HG03354 (cell line): ENCODE measurements around the gene PDE1A.
"Not testable (repeated sequence)": the region's sequence is repeated elsewhere in the genome, so short reads cannot be mapped to it uniquely, and the experiment has no call there.

Experiments
- ATAC-seq: cut with Tn5 transposase; IDR thresholded peaks from one replicate; pipeline ENCODE4 v1.9.1; 2021; ENCODE audit warnings: mild to moderate bottlenecking; ENCODE audit not compliant: unreplicated experiment, poor library complexity, severe bottlenecking

The PDE1A gene

DNA sequence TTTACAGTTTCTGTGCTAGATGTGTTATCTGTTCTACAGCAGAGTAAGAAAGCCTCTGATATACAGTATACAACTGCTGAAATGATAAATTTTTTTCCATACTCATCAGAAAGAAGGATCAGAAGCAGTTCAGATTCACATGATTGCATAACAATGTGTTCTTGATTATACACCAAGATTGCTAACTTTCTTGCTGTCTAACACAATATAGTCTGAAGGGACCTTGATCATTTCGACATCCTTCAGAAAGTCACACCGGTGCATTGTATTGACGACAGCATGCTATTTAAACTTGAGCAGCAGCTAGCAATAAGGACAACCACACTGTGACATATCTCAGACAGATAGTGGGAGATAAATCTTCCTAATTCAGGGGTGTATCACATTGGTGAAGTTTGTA lies 127.2 kb downstream of the PDE1A start:
- no peak for ATAC-seq

DNA sequence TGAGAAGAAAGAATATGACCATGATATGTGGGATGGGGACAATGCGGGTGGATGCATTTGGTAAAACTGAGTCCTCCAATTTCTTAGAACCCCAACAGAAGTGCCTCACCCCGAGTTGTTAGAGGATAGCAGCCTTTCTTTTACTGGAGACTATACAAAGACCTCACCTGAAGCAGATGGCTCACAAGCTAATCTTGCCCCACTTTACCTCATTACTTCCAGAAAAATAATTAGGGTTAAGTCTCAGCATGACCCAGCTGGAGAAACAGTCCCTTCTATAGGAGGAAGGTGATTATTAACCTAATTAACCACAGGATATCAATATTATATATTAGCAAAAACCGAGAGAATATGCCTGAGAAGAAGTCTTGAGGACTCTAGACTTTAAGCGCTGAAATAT lies 128.4 kb downstream of the PDE1A start:
- ATAC-seq, result no peak

DNA sequence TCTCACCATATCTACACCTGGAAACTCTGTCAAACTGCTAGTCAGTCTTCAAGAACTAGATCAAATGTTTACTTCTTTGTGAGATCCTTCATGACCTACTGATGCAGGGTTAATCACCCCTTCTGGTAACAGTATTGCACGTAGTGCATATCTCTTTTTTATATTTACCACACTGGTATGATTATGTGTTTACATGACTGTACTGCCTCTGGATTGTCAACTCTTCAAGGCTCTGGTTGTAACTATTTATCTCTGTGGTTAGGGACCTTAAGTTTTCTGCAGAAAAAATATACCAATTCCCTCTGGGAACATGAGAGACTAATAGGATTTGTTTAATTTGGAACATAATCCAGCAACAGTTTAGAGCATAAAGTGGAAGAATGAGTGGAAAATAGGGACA lies 135.5 kb downstream of the PDE1A start:
- no peak for ATAC-seq

DNA sequence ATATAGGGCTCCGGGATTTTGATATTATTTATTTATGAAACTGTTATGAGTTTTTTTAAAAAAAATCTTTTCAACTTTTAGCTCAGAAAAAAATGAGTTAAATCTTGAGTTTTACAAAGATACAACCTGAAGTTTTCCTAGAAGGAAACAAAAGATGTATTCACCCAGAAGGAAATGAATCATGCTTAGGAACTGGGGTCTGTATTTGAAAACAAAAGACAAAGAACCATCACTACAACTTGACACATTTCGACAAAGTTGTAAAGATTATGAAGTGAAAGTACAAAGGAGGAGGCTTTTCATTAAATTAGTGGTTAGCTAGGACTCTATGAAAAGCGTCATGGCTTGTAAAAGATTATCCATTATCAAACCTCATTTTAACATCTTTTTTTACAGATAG lies 143.3 kb downstream of the PDE1A start:
- ATAC-seq, result no peak

DNA sequence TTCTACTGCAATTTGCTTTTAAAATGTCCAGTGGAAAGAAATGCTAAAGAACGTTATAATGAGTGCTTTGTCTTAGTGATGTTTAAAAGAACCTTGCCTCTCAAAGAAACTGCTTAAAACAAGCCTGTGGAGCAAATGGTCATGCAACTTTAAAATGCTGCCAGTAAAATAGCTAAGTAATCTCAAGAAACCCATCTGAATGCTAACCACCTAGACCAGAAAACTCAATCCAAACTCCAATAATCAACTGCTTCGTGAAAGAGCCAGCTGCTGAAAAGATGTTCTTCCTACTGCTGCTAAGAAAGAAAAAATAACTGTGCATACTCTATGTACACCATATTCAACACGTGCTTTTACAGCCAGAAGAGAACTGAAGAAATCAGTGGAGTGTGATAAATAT lies 145.6 kb downstream of the PDE1A start:
- no peak for ATAC-seq

DNA sequence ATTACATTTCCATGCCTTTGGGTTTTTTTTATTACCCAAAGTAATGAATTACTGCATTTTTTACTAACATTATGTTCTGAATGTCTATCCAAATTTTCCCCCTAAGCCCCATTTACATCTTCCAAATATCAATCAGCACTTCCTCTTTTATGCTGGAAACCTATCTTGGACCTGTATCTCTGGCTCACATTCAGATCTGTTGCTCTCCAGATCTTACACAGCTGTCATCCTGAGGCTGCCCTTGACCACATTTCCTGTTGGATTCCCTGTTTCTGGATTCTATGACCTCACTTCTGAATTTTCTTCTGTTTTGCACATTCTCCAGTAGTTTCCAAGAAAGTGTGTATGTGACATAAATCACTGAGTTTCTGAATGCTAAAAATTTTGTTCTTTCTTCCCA lies 146.7 kb downstream of the PDE1A start:
- no peak for ATAC-seq

DNA sequence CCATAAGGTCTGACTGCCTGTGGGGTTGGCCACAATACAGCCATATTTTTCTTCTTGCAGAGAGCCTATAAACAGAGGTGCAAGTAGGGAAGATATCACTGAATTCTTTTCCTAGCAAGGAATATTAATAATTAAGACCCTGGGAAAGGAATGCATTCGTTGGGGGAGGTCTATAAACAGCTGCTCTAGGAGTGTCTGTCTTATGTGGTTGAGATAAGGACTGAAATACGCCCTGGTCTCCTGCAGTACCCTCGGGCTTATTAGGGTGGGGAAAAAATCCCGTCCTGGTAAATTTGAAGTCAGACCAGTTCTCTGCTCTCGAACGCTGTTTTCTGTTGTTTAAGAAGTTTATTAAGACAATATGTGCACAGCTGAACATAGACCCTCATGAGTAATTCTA lies 150.2 kb downstream of the PDE1A start:
- ATAC-seq, result not testable (repeated sequence)

DNA sequence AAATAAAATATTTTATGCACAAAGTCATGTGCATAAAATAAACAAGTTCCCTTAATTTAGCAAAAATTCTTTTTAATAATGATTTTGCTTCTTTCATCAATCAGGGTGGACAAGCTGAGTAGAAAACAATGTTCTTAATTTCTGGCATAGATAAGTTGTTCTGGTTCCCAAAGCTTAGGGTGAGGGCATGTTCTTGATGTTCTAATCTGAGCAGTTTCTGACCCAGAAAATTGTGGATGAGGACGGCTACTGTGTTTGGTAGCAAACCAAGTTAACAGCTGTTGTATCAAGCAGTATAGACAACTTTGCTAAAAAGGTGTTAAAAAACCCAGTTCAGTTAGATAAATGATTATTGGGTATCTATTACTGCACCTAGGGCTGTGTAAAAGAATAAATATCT lies 158.9 kb downstream of the PDE1A start:
- ATAC-seq, result no peak

DNA sequence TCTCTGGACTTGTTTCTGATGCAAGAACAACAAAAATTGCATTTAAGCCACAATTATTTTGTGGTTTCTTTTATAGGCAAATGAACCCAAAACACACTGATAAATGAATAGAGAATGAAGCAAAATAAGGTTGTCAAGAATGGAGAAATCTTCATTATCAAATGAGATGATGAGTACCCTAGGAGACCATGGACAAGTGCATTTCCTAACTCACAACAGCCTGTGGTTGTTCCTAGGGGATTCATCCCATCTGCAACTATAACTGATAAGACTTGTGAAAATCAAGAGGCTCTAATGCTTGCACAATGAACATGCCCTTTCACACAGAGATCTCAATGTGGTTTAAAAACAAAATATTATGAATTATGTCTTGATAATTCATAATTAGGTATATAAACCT lies 159.9 kb downstream of the PDE1A start:
- ATAC-seq, result no peak

DNA sequence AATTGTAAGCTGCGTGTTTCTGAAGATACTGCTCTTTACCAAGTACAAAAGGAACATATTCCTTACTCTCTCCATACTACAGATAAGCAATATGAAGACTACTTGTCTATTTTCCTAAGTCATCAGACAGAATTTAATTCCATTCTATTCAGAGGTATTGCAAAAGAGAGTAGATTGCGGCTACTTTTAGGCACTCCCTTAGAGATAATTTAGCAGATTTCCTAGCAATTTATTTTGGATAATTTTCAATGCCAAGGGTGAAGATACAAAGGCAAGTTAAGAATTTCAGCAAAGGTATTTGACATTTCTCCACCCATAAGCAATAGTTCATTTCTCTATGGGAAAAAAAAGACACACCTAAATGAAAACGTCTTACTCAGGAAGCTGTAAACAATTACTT lies 161.1 kb downstream of the PDE1A start:
- ATAC-seq, result no peak

DNA sequence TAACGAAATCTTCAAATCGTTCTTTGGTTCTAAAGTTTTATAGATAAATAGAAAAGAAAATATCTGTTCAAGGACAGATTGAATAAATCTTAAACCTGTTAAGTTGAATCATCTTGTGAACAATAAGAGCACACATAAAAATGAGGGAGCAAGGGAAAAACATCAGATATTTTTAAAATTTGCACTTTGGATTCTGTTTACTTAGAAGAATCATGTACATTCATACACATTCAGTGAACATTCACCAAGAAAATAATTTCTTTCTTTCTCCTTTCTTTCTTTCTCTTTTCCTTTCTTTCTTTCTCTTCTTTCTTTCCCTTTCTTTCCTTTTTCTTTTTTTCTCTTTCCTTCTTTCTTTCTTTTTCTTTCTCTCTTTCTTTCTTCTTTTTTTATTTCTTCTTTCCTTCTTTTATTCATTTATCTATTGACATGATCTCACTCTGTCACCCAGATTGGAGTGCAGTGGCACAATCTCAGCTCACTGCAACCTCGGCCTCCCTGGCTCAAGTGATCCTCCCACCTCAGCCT lies 164.9 kb downstream of the PDE1A start:
- no peak for ATAC-seq

DNA sequence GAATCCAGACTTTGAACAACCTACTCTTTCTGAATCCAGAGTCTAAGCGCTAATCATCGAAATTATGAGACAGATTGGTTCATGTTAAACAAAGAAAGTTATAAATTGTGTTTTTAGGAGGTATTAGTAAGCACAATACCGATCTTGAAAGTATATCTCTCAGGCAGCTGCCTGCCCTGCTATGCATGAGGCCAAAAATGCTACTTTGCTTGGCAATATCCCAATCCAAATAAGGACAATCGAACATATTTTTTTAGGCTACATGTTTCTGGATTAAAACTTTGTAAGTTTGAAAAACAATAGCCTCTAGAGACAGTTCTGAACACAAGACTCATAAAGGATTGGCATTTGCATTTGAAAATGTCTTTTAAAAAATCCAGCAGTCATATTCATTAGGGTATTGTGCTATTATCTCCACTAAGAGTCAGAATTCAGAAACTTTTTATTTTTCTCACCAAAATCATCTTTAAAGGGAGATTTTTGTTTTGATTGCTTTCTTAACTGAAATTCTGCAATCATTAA lies 167.1 kb downstream of the PDE1A start:
- no peak for ATAC-seq

DNA sequence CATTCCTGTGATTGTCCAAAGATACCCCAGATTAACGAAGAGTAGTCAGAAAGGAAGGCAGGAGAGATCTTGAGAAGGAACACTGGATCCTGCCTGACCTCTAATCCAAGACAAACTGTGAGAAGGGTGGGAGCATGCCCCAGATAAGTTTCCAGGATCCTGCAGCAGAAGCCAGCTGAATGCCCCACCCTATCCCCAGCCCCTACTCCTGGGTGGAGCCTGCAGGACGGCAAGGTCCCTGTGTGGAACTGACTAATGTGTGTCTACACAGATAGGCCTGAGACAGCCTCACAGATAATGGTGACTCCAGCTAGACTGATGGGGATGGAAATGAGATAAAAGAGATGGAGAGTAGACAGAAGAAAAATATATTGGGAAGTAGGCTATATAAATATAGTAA lies 174.3 kb downstream of the PDE1A start:
- no peak for ATAC-seq

DNA sequence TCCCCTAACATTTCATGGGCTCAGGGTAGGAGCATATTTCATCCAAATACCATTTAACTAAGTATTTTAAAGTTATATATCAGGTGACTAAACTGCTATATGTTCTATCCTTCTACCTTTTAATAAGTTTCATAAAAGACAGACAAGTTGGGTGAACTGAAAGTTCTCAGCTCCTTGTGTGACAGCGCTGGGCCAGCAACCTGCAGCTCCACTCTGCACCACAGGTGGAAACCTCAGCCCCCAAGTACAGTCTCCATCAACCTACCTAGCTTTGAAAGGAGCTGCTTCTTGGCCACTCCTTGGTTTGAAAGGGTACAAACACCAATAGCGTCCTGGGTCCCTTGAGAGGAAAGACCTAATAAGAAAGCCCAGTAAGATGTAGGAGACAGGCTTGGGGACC lies 177.9 kb downstream of the PDE1A start:
- ATAC-seq, result no peak

DNA sequence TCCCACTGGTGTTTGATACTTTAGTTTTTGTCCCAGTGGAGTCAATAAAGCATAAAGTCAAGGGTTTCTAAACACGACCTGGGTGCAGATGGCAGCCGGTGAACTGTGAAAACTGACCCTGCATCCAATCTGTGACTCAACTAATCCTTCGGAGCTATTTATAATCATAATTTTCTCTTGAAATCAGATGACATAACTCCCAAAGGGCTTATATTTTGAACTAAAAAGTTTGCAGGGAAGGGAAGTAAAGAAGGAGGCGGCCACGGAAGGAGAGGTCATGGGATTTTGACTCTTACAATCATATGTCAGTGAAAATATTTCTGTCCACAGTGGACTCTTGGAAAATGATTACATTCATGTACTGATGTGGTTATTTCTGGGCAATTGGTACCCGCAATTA lies 178.5 kb downstream of the PDE1A start:
- ATAC-seq, result no peak

DNA sequence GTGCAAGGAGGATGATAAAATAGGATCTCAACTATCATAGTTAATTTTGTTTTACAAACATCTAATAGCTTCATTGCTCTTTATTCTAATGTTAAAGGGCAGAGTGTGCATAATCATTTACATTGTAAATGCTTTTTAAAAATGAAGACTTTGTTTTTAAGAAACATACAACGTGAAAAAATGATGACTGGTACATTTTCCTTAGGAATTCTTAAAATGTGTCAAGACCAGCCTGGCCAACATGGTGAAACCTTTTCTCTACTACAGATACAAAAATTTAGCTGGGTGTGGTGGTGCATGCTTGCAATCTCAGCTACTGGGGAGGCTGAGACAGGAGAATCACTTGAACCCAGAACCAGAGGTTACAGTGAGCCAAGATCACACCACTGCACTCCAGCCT lies 179.0 kb downstream of the PDE1A start:
- ATAC-seq, result no peak

DNA sequence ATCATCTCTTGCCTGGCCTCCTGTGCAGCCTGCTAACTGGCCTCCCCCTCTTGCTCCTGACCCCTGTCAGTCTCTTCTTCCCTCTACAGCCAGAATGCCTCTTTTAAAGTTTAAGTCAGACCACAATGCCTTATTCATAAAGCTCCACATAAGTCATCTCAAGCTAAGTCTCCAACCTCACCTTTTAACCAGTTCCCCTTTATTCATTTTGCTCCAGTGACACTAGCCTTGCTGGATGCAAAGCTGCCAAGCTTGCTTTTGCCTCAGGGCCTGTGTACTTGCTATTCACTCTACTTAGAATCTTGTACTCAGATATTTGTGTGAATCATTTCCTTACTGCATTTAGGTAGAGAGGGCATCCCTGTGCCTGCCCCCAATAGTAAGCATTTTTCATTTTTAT lies 180.9 kb downstream of the PDE1A start:
- ATAC-seq, result peak; percentile 65

DNA sequence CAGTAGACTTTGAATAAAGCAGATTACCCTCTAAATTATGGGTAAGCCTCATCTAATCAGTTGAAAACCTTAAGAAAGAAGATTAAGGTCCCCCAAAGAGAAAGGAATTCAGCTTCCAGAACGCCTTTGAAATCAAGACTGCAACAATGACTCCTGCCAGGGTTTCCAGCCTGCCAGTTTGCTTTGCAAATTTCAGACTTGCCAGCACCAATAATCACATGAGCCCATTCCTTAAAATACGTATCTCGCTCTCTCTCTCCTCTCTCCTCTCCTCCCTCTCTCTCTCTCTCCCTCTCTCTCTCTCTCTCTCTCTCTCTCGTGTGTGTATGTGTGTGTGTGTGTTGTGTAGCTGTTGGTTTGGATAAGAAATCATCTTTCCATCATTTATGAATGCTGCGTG lies 184.2 kb downstream of the PDE1A start:
- no peak for ATAC-seq

DNA sequence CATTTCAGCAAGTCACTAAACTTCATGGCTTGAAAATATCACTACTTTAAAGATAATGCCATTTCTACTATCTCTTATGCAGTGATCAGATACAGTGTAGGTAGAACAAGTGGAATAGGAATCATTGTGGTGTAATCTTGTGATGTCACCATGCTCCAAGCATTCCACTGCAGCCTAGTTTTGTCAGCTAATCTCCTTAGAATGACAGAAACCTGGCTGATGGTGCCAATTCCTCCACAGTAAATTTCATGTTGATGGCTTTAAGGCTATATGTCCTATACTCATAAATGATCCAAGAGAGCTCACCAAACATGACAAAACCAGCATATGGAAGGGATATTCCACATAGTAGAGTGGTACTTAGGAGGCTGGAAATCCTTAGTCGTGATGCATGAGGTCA lies 184.9 kb downstream of the PDE1A start:
- ATAC-seq, result no peak

DNA sequence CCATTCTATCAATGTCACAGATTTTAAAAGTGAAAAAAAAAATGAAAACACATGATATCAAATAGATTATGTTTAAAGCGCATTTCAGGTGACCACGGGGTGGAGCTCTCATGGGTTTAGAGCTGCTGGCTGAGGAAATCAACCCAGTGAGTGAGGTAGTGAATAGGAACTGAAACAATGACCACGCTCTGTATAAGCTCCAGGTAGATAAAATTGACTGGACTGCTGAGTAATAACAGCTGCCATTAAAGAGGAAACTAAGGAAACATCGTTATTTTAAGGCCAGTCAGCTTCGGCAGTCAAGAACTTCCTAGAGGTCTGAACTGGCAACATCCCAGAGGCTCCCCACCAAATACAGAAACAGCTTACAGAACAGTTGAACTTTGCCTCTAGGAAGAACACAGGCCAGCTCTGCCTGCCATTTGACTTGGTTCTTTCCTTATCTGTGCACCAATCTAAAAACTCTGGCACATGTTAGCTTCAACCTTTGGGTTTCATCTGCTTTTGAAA lies 185.9 kb downstream of the PDE1A start:
- ATAC-seq, result peak; percentile 100

DNA sequence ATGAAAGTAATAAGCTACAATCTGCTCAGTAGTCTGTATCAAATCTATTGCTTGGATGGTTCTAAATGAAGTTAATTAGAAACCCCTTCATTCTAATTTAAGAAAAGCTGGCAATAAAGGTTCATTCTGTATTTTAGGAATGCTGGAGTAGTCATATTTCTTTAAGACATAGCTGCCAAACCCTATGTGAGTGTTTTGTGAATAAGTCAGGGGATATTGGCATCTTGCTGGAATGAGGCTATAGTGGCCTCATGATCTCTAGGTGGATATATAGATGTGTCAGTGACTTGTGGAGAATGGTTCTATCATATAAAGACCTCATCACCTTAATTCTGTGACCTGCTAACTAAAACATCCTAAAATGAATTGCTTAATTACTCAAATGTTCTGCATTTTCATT lies 196.3 kb downstream of the PDE1A start:
- ATAC-seq, result no peak

DNA sequence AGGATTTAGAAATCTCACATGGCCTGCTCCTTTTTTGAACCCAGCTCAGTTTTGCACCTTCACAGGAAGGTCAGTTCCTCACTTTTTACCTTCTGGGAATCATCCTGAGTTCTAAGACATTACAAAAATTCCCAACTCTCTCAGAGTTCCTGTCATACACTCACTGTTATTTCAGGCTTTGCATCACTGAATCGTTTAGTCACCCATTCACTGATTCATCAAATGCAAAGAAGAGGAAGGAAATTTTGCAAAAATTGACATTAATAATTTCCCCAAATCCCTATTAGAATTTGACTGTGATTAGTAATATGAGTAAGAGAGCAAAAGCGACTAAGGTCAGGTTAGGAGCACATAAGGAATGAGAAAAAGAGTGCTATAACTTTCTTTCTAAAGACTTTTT lies 197.5 kb downstream of the PDE1A start:
- ATAC-seq, result no peak
